K562 (cell line): ENCODE results near the gene YJEFN3. TPM values are rescaled to one million over a fixed set of nuclear protein-coding genes. Genes with fewer than 3 reads are reported as not detected.
A peak's percentile ranks its signal among the peaks of the same experiment; 100 is the strongest.

Experiments used
- CTBP1 ChIP-seq: fragments of 450-650 bp; IDR thresholded peaks from 2 replicates; pipeline ENCODE4 v1.6.1; 2016; ENCODE audit warnings: borderline replicate concordance
- HMGN3 ChIP-seq: IDR thresholded peaks from 2 replicates; pipeline ENCODE4 v1.6.1; 2011; ENCODE audit warnings: borderline replicate concordance, low read depth, mild to moderate bottlenecking, mixed read lengths, low read length; ENCODE audit not compliant: insufficient read length; ENCODE audit errors: extremely low read depth
- NKRF ChIP-seq: fragments of 450-650 bp; IDR thresholded peaks from 2 replicates; pipeline ENCODE4 v1.6.1; 2016; ENCODE audit warnings: borderline replicate concordance
- PREB ChIP-seq: sonication (generic); formaldehyde crosslinking; IDR thresholded peaks from 2 replicates; pipeline ENCODE4 v1.8.1; 2023; ENCODE audit warnings: mild to moderate bottlenecking, missing genetic modification reagents
- ZFX ChIP-seq: sonication (generic); formaldehyde crosslinking; IDR thresholded peaks from 2 replicates; pipeline ENCODE4 v1.8.0; 2022; ENCODE audit warnings: mild to moderate bottlenecking, missing genetic modification reagents, moderate library complexity
- polyA plus RNA-seq, 8 experiments: library from polyadenylated mRNA; depleted of rRNA in 4 of 8; stranded (reverse) in 5 of 8; unstranded in 3 of 8; fragments of >200 nt; fragmentation: Nextera tagmentation in 2 of 8; fragmentation: Illumina TruSeq in 1 of 8; extraction: Ambion mirVana in 2 of 8; extraction: Trizol in 1 of 8; gene quantifications; 2 replicates each; pipeline versions ENCODE4 v1.2.1 to v1.2.3, GENCODE V29; 2011 to 2014; ENCODE audit warnings: inconsistent platforms in 1 of 8, missing spikeins in 1 of 8
- total RNA-seq, 7 experiments: library from RNA; depleted of rRNA in 6 of 7; stranded (reverse); fragments of >200 nt in 6 of 7; fragmentation: Illumina TruSeq in 2 of 7; extraction: Trizol in 2 of 7; gene quantifications; 2 replicates each; pipeline versions ENCODE4 v1.2.1 to v1.2.3, GENCODE V29; 2011 to 2021; ENCODE audit warnings: low replicate concordance in 1 of 7

The YJEFN3 gene
- total and polyA plus RNA-seq, 9 of the 15 experiments (the other 6 are each of a cell fraction or from before 2014, with no cell fraction given) = 0.04 to 5.8 (median 1.3) TPM; not detected in 1

- peak; percentile 22 for TF ChIP-seq HMGN3
- no peak for TF ChIP-seq PREB (CRISPR knock-in tag)
- TF ChIP-seq ZFX = 0 out of 2 replicates have a peak, but pooled peaks have one; percentile 27
- TF ChIP-seq NKRF = no peak
- 0 out of 2 replicates have a peak, but pooled peaks have one; percentile 19 for TF ChIP-seq CTBP1
Observed at GRCh38 chr19:19540715-19541515, 12.2 kb downstream of the YJEFN3 start (continued).
